HepG2 (cell line): ENCODE measurements around the gene BCL2L2. TPM values are rescaled to one million over a fixed set of nuclear protein-coding genes. Genes with fewer than 3 reads are reported as not detected.

Experiments
- ARNTL ChIP-seq: sonication (generic); formaldehyde crosslinking; IDR thresholded peaks from 2 replicates; pipeline ENCODE4 v1.4.0; 2020; ENCODE audit warnings: mild to moderate bottlenecking, missing genetic modification reagents
- ATF7 ChIP-seq, 2 experiments: fragments of 450-650 bp in 1 of 2; sonication (generic) in 1 of 2; formaldehyde crosslinking in 1 of 2; IDR thresholded peaks; 2 replicates each; pipeline versions ENCODE4 v1.4.0 to v1.6.1; 2016 to 2020; ENCODE audit warnings: antibody characterized with exemption in 1 of 2, mild to moderate bottlenecking in 1 of 2, missing genetic modification reagents in 1 of 2
- ELF4 ChIP-seq: sonication (generic); formaldehyde crosslinking; IDR thresholded peaks from 2 replicates; pipeline ENCODE4 v1.5.0; 2020; ENCODE audit warnings: missing genetic modification reagents, mild to moderate bottlenecking, moderate library complexity, borderline replicate concordance
- KDM5A ChIP-seq: fragments of 200-600 bp; sonication (generic); IDR thresholded peaks from 2 replicates; pipeline ENCODE4 v1.7.0; 2018; ENCODE audit warnings: antibody characterized with exemption, mild to moderate bottlenecking, low read length, borderline replicate concordance
- MAF1 ChIP-seq: sonication (generic); formaldehyde crosslinking; IDR thresholded peaks from 2 replicates; pipeline ENCODE4 v1.5.0; 2020; ENCODE audit warnings: missing genetic modification reagents, borderline replicate concordance
- MAFK ChIP-seq, 2 experiments: IDR thresholded peaks in 1 of 2; conservative IDR thresholded peaks in 1 of 2; 2 replicates each; pipeline ENCODE4 v1.6.1; 2011; ENCODE audit warnings: improper control_type of control experiment in 2 of 2, low read length in 2 of 2
- PHB2 ChIP-seq: fragments of 450-650 bp; IDR thresholded peaks from 2 replicates; pipeline ENCODE4 v1.6.1; 2018; ENCODE audit not compliant: partially characterized antibody
- SSRP1 ChIP-seq: IDR thresholded peaks from 2 replicates; pipeline ENCODE4 v1.6.1; 2016; ENCODE audit warnings: control low read depth
- TP53 ChIP-seq: sonication (generic); formaldehyde crosslinking; conservative IDR thresholded peaks from 2 replicates; pipeline ENCODE4 v1.4.0; 2020; ENCODE audit warnings: missing genetic modification reagents
- ZNF124 ChIP-seq: sonication (generic); formaldehyde crosslinking; IDR thresholded peaks from 2 replicates; pipeline ENCODE4 v1.4.0; 2020; ENCODE audit warnings: missing genetic modification reagents
- ZNF317 ChIP-seq: sonication (generic); formaldehyde crosslinking; IDR thresholded peaks from 2 replicates; pipeline ENCODE4 v1.5.0; 2020; ENCODE audit warnings: mild to moderate bottlenecking, missing genetic modification reagents
- ZNF337 ChIP-seq: sonication (generic); formaldehyde crosslinking; IDR thresholded peaks from 2 replicates; pipeline ENCODE4 v1.5.1; 2020; ENCODE audit warnings: missing genetic modification reagents, low read depth, mild to moderate bottlenecking, borderline replicate concordance
- ZNF354B ChIP-seq: sonication (generic); formaldehyde crosslinking; IDR thresholded peaks from 2 replicates; pipeline ENCODE4 v1.8.0; 2022; ENCODE audit warnings: mild to moderate bottlenecking, missing genetic modification reagents
- ZSCAN20 ChIP-seq: sonication (generic); formaldehyde crosslinking; IDR thresholded peaks from 2 replicates; pipeline ENCODE4 v1.4.0; 2020; ENCODE audit warnings: missing genetic modification reagents, mild to moderate bottlenecking, borderline replicate concordance
- polyA plus RNA-seq, 8 experiments: library from polyadenylated mRNA; depleted of rRNA in 3 of 8; stranded (reverse) in 7 of 8; unstranded in 1 of 8; fragments of >200 nt; fragmentation: Illumina TruSeq in 4 of 8; extraction: Trizol in 4 of 8; gene quantifications; 2 replicates each; pipeline versions ENCODE4 v1.2.1 to v1.2.3, GENCODE V29; 2011 to 2016; ENCODE audit warnings: low read depth in 4 of 8, missing spikeins in 1 of 8, mixed read lengths in 1 of 8; ENCODE audit not compliant: insufficient read depth in 1 of 8
- total RNA-seq, 5 experiments: library from RNA; depleted of rRNA; stranded (reverse); fragments of >200 nt; fragmentation: Illumina TruSeq; extraction: Trizol; gene quantifications; 2 replicates each; pipeline ENCODE4 v1.2.3, GENCODE V29; 2016; ENCODE audit warnings: low read depth in 1 of 5
- TF ChIP-seq, protein P1 (sequence below): sonication (generic); formaldehyde crosslinking; IDR thresholded peaks from 2 replicates; pipeline ENCODE4 v1.4.0; 2020; ENCODE audit warnings: missing genetic modification reagents, borderline replicate concordance
- TF ChIP-seq, protein P2 (sequence below): sonication (generic); formaldehyde crosslinking; conservative IDR thresholded peaks from 2 replicates; pipeline ENCODE4 v1.8.0; 2022; ENCODE audit warnings: mild to moderate bottlenecking, moderate library complexity, missing genetic modification reagents
- TF ChIP-seq, protein P3 (sequence below): sonication (generic); formaldehyde crosslinking; IDR thresholded peaks from 2 replicates; pipeline ENCODE4 v1.4.0; 2020; ENCODE audit warnings: mild to moderate bottlenecking, missing genetic modification reagents
- TF ChIP-seq, protein P4 (sequence below): sonication (generic); formaldehyde crosslinking; IDR thresholded peaks from 2 replicates; pipeline ENCODE4 v1.4.0; 2020; ENCODE audit warnings: missing genetic modification reagents
- TF ChIP-seq, protein P5 (sequence below): sonication (generic); formaldehyde crosslinking; IDR thresholded peaks from 2 replicates; pipeline ENCODE4 v1.5.1; 2020; ENCODE audit warnings: missing genetic modification reagents, mild to moderate bottlenecking, borderline replicate concordance

The BCL2L2 gene
- total and polyA plus RNA-seq, 2 of the 13 experiments (the other 11 are each of a cell fraction or from before 2014, with no cell fraction given): 28.1 to 49.8 TPM

DNA sequence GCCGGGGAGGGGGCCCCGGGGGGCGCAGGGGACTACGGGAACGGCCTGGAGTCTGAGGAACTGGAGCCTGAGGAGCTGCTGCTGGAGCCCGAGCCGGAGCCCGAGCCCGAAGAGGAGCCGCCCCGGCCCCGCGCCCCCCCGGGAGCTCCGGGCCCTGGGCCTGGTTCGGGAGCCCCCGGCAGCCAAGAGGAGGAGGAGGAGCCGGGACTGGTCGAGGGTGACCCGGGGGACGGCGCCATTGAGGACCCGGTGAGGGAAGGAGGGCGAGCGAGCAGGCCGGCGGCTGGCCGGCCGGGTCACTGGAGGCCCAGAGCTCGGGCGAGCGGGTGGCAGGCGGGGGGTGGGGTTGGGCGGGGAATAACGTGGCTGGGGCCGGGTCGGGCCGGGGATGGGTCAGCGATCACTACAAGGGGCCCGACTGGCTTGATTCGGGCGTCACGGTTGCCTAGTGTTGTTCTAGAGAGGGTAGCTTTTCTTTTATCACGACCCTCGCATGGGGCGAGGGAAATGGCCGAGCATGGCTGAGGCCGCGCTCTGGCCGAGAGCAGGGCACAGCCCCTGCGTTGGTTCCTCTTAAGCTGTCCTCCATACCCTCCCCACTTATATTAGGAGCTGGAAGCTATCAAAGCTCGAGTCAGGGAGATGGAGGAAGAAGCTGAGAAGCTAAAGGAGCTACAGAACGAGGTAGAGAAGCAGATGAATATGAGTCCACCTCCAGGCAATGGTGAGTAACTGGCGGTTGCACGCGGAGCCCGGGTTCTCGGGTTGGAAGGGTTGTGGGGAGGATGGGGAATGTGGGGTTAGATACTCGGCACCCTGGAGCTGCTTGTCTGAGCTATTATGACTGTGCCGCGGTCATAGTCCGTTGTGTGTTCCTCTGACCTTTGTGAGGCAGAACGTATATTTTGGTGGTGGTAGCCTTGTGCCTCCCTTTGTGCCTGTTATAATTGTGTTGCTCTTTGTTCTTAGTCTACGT, 15.2 kb downstream of the BCL2L2 start (continued):
- TF ChIP-seq, protein P1, sequence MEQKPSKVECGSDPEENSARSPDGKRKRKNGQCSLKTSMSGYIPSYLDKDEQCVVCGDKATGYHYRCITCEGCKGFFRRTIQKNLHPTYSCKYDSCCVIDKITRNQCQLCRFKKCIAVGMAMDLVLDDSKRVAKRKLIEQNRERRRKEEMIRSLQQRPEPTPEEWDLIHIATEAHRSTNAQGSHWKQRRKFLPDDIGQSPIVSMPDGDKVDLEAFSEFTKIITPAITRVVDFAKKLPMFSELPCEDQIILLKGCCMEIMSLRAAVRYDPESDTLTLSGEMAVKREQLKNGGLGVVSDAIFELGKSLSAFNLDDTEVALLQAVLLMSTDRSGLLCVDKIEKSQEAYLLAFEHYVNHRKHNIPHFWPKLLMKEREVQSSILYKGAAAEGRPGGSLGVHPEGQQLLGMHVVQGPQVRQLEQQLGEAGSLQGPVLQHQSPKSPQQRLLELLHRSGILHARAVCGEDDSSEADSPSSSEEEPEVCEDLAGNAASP (CRISPR knock-in tag): peak; percentile 48
- TF ChIP-seq ZNF317 (CRISPR knock-in tag) (no peak; the same call in 1 of the 2 replicates), ELF4 (no peak), ZNF337 (CRISPR knock-in tag) (no peak), TP53 (CRISPR knock-in tag) (peak; percentile 35; the same call in 1 of the 2 replicates), KDM5A (peak; percentile 72), ZNF354B (CRISPR knock-in tag) (peak; percentile 84; the same call in 1 of the 2 replicates), MAFK (conservative IDR thresholded peaks at IDR 0.05 in 1 of 2, IDR thresholded peaks at IDR 0.05 in 1 of 2; ENCODE audit: low read length in 2 of 2) (no peak), ZNF124 (CRISPR knock-in tag) (no peak), MAF1 (CRISPR knock-in tag) (peak; percentile 95; the same call in 1 of the 2 replicates), ATF7 (IDR thresholded peaks at IDR 0.05) (no peak), ATF7 (CRISPR knock-in tag; IDR thresholded peaks at IDR 0.05) (peak; percentile 53; the same call in 1 of the 2 replicates), ARNTL (CRISPR knock-in tag) (peak; percentile 45), PHB2 (no peak), ZSCAN20 (peak; percentile 96; the same call in 1 of the 2 replicates), SSRP1 (CRISPR knock-in tag) (peak; percentile 65)
- TF ChIP-seq, protein P2, sequence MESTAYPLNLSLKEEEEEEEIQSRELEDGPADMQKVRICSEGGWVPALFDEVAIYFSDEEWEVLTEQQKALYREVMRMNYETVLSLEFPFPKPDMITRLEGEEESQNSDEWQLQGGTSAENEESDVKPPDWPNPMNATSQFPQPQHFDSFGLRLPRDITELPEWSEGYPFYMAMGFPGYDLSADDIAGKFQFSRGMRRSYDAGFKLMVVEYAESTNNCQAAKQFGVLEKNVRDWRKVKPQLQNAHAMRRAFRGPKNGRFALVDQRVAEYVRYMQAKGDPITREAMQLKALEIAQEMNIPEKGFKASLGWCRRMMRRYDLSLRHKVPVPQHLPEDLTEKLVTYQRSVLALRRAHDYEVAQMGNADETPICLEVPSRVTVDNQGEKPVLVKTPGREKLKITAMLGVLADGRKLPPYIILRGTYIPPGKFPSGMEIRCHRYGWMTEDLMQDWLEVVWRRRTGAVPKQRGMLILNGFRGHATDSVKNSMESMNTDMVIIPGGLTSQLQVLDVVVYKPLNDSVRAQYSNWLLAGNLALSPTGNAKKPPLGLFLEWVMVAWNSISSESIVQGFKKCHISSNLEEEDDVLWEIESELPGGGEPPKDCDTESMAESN (CRISPR knock-in tag): no peak
- TF ChIP-seq, protein P3, sequence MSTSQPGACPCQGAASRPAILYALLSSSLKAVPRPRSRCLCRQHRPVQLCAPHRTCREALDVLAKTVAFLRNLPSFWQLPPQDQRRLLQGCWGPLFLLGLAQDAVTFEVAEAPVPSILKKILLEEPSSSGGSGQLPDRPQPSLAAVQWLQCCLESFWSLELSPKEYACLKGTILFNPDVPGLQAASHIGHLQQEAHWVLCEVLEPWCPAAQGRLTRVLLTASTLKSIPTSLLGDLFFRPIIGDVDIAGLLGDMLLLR (CRISPR knock-in tag): no peak
- TF ChIP-seq, protein P4, sequence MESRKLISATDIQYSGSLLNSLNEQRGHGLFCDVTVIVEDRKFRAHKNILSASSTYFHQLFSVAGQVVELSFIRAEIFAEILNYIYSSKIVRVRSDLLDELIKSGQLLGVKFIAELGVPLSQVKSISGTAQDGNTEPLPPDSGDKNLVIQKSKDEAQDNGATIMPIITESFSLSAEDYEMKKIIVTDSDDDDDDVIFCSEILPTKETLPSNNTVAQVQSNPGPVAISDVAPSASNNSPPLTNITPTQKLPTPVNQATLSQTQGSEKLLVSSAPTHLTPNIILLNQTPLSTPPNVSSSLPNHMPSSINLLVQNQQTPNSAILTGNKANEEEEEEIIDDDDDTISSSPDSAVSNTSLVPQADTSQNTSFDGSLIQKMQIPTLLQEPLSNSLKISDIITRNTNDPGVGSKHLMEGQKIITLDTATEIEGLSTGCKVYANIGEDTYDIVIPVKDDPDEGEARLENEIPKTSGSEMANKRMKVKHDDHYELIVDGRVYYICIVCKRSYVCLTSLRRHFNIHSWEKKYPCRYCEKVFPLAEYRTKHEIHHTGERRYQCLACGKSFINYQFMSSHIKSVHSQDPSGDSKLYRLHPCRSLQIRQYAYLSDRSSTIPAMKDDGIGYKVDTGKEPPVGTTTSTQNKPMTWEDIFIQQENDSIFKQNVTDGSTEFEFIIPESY (CRISPR knock-in tag): 0 out of 2 replicates have a peak, but pooled peaks have one; percentile 10
- TF ChIP-seq, protein P5, sequence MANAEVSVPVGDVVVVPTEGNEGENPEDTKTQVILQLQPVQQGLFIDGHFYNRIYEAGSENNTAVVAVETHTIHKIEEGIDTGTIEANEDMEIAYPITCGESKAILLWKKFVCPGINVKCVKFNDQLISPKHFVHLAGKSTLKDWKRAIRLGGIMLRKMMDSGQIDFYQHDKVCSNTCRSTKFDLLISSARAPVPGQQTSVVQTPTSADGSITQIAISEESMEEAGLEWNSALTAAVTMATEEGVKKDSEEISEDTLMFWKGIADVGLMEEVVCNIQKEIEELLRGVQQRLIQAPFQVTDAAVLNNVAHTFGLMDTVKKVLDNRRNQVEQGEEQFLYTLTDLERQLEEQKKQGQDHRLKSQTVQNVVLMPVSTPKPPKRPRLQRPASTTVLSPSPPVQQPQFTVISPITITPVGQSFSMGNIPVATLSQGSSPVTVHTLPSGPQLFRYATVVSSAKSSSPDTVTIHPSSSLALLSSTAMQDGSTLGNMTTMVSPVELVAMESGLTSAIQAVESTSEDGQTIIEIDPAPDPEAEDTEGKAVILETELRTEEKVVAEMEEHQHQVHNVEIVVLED (CRISPR knock-in tag): no peak; the same call in 1 of the 2 replicates
